PFSK-1 (cell line): Measurements from ENCODE around the gene TXNRD3.

ENCODE experiments used
- FOXP2 ChIP-seq: optimal IDR thresholded peaks from 2 replicates; pipeline ENCODE3; 2011; ENCODE audit warnings: borderline replicate concordance, control low read depth, inconsistent platforms; ENCODE audit not compliant: insufficient read depth; ENCODE audit errors: extremely low read length, extremely low read depth
- POLR2AphosphoS5 ChIP-seq: IDR thresholded peaks from 2 replicates; pipeline ENCODE4 v1.6.1; 2012; ENCODE audit warnings: low read depth, mild to moderate bottlenecking, control low read depth, low read length, moderate library complexity
- SIN3A ChIP-seq: IDR thresholded peaks from 2 replicates; pipeline ENCODE4 v1.6.1; 2012; ENCODE audit warnings: mild to moderate bottlenecking, low read length, moderate library complexity, borderline replicate concordance; ENCODE audit not compliant: insufficient read depth
- TAF1 ChIP-seq: IDR thresholded peaks from 2 replicates; pipeline ENCODE4 v1.6.1; 2012; ENCODE audit warnings: low read length, control low read depth, borderline replicate concordance; ENCODE audit not compliant: insufficient read depth
- TF ChIP-seq, protein P1 (sequence below), 2 experiments: IDR thresholded peaks; 2 replicates each; pipeline versions ENCODE4 v1.6.1 to v1.8.0; 2011 to 2012; ENCODE audit warnings: low read depth in 2 of 2, low read length in 2 of 2, control low read depth in 1 of 2, inconsistent platforms in 1 of 2, mild to moderate bottlenecking in 1 of 2, moderate library complexity in 1 of 2; ENCODE audit not compliant: insufficient read depth in 1 of 2

Gene TXNRD3

DNA sequence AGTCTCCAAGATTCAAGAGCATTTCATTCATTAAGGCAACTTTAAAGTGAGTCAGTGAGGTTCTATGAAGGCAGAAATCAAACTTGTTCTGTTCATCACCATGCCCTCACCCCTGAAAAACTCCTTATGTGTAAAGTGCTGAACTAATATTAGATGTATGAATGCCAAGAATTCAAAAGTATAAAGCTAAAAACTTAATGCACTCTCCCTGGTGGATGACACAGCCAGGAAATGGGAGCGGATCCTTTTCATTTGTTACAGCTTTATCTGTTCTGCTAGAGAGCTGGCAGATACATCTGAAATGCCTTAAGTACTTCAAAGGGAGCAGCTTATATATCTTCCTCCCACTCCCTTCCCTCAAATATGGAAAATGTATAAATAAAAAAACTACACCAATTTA is 8.2 kb downstream of the TXNRD3 start:
- no peak for TF ChIP-seq POLR2AphosphoS5

DNA sequence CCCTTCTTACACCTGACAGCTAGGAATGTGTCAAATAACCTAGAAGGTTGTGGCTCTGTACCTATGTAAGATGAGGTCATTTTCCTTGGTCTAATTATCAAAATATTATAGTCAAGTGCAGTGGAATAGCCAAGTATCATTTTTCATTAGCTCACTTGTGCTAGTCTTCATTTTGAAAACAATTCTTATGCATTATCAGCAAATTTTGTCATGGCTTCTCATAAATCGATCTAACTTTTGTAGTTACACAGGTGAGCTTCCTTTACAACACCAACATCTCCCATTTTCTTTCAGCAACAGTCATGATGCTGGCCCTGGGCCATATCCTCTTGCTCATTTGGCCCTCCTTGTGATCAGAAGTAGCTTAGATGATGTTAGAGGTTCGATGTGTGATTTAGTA is 10.3 kb downstream of the TXNRD3 start:
- TF ChIP-seq, protein P1, sequence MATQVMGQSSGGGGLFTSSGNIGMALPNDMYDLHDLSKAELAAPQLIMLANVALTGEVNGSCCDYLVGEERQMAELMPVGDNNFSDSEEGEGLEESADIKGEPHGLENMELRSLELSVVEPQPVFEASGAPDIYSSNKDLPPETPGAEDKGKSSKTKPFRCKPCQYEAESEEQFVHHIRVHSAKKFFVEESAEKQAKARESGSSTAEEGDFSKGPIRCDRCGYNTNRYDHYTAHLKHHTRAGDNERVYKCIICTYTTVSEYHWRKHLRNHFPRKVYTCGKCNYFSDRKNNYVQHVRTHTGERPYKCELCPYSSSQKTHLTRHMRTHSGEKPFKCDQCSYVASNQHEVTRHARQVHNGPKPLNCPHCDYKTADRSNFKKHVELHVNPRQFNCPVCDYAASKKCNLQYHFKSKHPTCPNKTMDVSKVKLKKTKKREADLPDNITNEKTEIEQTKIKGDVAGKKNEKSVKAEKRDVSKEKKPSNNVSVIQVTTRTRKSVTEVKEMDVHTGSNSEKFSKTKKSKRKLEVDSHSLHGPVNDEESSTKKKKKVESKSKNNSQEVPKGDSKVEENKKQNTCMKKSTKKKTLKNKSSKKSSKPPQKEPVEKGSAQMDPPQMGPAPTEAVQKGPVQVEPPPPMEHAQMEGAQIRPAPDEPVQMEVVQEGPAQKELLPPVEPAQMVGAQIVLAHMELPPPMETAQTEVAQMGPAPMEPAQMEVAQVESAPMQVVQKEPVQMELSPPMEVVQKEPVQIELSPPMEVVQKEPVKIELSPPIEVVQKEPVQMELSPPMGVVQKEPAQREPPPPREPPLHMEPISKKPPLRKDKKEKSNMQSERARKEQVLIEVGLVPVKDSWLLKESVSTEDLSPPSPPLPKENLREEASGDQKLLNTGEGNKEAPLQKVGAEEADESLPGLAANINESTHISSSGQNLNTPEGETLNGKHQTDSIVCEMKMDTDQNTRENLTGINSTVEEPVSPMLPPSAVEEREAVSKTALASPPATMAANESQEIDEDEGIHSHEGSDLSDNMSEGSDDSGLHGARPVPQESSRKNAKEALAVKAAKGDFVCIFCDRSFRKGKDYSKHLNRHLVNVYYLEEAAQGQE (IDR thresholded peaks at IDR 0.05; ENCODE audit: insufficient read depth in 1 of 2, low read depth in 2 of 2, low read length in 2 of 2) = no peak
- no peak for TF ChIP-seq TAF1
- no peak for TF ChIP-seq POLR2AphosphoS5
- TF ChIP-seq SIN3A = no peak

DNA sequence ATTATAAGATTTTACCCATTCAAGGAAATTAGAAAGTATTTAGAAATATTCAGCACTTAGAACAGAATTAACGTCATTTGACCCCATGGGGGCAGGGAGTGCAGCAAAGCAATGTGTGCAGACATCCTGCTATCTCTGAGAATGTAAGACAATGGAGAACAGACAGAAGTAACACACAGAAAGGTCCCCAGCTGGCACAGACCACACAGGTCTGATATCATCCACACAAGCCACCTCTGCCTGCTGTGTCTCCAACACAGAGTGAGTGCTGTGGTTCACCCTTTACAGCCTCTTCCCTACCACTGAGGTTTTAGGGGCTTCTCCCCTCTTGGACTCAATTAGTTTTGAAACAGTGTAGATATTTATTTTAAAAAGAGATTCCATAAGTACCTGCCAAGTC is 16.1 kb downstream of the TXNRD3 start:
- no peak for TF ChIP-seq SIN3A
- no peak for TF ChIP-seq TAF1
- TF ChIP-seq POLR2AphosphoS5 = no peak
- TF ChIP-seq, protein P1 (IDR thresholded peaks at IDR 0.05; ENCODE audit: insufficient read depth in 1 of 2, low read depth in 2 of 2, low read length in 2 of 2) = no peak
- TF ChIP-seq FOXP2 = no peak

DNA sequence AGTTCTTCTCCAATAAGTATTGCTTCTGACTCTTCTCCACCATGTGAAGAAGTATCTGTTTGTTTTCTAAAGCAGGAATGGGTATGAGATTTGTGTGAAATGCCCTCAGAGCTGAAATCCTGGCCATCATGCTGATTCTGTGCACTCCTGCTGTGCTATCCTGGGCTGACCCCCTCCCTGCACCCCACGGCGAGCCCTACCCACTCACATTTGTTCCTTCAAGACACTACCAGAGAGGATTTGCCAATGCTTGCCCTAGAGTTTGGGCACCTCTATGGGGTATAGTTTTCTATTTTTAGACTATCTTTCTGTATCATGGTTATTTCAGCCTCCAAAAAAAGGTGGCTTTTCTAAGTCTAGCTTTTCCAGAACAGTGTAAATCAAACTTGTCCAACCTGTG is 18.5 kb downstream of the TXNRD3 start:
- TF ChIP-seq FOXP2 = no peak

DNA sequence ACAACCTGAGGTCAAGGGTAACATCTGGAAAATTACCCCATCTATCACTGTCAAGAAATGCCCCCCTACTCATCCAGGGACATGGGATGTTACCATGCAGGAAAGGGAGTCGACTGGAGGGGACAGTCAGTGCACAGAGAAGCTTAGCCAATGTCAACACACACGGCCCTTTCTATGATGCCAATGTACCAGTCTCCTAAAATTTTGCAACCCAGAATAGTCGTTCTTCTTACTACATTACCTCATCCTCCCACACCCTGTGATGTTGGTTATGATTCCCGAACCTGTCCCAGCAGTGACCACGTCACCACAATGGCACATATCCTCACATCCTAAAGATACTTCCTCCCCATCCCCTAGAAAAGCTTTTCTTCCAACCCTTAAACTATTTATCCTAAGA is 20.1 kb downstream of the TXNRD3 start:
- no peak for TF ChIP-seq POLR2AphosphoS5
- no peak for TF ChIP-seq TAF1
- no peak for TF ChIP-seq FOXP2
- no peak for TF ChIP-seq SIN3A

DNA sequence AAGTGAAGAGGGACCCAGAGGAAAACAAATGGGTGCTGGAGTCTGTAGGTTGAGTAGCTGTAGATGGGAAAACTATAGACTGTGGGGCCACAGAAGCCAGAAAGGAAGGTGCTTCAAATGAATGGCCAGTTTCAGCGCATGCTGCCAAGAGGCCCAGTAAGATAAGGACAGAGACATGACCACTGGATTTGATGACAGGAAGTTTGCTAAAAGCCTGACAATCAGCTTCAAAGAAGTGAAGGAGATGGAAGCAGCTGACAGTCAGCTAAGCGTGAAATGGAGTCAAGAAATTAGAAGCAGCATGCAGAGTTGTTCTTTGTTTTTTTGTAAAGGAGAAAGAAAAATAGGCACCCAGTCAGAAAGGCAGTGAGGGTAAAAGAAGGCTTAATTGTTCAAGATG is 24.9 kb downstream of the TXNRD3 start:
- TF ChIP-seq, protein P1 (IDR thresholded peaks at IDR 0.05; ENCODE audit: insufficient read depth in 1 of 2, low read depth in 2 of 2, low read length in 2 of 2) = no peak
- TF ChIP-seq FOXP2 (no peak), SIN3A (no peak), TAF1 (no peak), POLR2AphosphoS5 (no peak)

DNA sequence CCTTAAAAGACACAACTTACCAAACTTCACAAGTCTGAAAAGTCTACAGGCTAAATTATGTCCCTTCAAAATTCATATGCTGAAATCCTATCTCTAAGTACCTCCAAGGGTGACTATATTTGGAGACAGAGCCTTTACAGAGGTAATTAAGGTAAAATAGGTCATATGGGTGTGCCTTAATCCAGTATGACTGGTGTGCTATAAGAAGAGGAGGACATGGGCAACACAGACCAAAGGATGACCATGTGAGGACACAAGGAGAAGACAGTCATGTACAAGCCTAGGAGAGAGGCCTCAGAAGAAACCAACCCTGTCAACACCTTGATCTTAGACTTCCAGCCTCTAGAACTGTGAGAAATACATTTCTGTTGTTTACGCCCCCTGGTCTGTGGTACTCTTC is 32.2 kb downstream of the TXNRD3 start:
- TF ChIP-seq POLR2AphosphoS5 (no peak), FOXP2 (no peak), SIN3A (no peak)
